Left lung (tissue), 10 donors: Measurements from ENCODE around the gene AHSP. TPM values are rescaled to one million over a fixed set of nuclear protein-coding genes. Genes with fewer than 3 reads are reported as not detected.

ENCODE experiments used
- ATAC-seq: fragments of 200-7000 bp; cut with Tn5 transposase; one replicate; pipeline ENCODE4 v1.9.1; 2020; ENCODE audit warnings: moderate library complexity
- DNase-seq, 4 donors: peaks; one replicate each; pipeline ENCODE4 v3.0.0-alpha.2; 2013 to 2020
- H3K27ac ChIP-seq, 2 donors: fragments of 200-600 bp; sonication (generic) in 1 of 2; one replicate each; pipeline versions ENCODE4 v1.5.0 to v1.8.0; 2020 to 2021
- H3K27me3 ChIP-seq, 2 donors: fragments of 200-600 bp; sonication (generic) in 1 of 2; one replicate each; pipeline versions ENCODE4 v1.5.0 to v1.8.0; 2020 to 2021
- H3K36me3 ChIP-seq, 2 donors: fragments of 200-600 bp; sonication (generic) in 1 of 2; one replicate each; pipeline versions ENCODE4 v1.5.0 to v1.8.0; 2020 to 2021
- H3K4me1 ChIP-seq, 2 donors: fragments of 200-600 bp; one replicate each; pipeline ENCODE4 v1.8.0; 2021
- H3K4me3 ChIP-seq, 2 donors: fragments of 200-600 bp; sonication (generic) in 1 of 2; one replicate each; pipeline versions ENCODE4 v1.5.0 to v1.8.0; 2020 to 2021; ENCODE audit warnings: mild to moderate bottlenecking in 1 of 2
- H3K9me3 ChIP-seq, 2 donors: fragments of 200-600 bp; sonication (generic) in 1 of 2; one replicate each; pipeline versions ENCODE4 v1.5.0 to v1.8.0; 2020 to 2021
- CTCF ChIP-seq, 2 donors: fragments of 200-600 bp; sonication (generic) in 1 of 2; IDR thresholded peaks; one replicate each; pipeline versions ENCODE4 v1.5.0 to v1.8.0; 2021; ENCODE audit warnings: antibody characterized with exemption in 2 of 2
- intact Hi-C, 2 donors: fragments of 100-400 bp; cut with DNase I; formaldehyde crosslinking; loops; one replicate each; pipeline versions ENCODE4 v1.11.2 to v1.14.2; 2022
- polyA plus RNA-seq, 6 donors: library from polyadenylated mRNA; unstranded; fragments of 120-200 nt; gene quantifications; one replicate each; pipeline ENCODE4 v1.2.1, GENCODE V29; 2013; ENCODE audit not compliant: insufficient read length in 6 of 6
- total RNA-seq, 2 donors: library from RNA; stranded (reverse); fragmentation: NEBNext Ultra II Directional; extraction: Animal tissue kit (Norgen Biotek cat#: 25700); gene quantifications; one replicate each; pipeline ENCODE4 v1.2.1, GENCODE V29; 2021
- donor health status: DM: no; HTN: yes; CAD: no.
- donor health status: DM: no; HTN: no; CAD: no.

The AHSP gene
- total and polyA plus RNA-seq, 8 donors: 6.2 to 18.2 (median 11.9) TPM; not detected in 2

- H3K27me3 ChIP-seq: peaks cover 0 to 19% of the 10 kb centered on the region in 2 donors
- H3K27ac ChIP-seq: peak overlapping the region; percentile 16 to 41
- intact Hi-C loops: no loop called here
These were observed 40.5 kb upstream of the AHSP start for GRCh38 chr16:31487071-31487719.

GRCh38 chr16:31487720-31488467, 39.8 kb upstream of the AHSP start:
- no peak for TF ChIP-seq CTCF (IDR thresholded peaks at IDR 0.05)
- Histone ChIP-seq H3K9me3 (no peaks in the 10 kb centered on the region), H3K36me3 (peaks cover 0 to 29% of the 10 kb centered on the region in 2 donors), H3K27me3 (peaks cover 0 to 19% of the 10 kb centered on the region in 2 donors), H3K27ac (peak overlapping the region in 1 of 2 donors; percentile 16), H3K4me1 (peaks cover 7 to 25% of the 10 kb centered on the region in 2 donors), H3K4me3 (peak overlapping the region; percentile 46 to 51)
- ATAC-seq (peak; percentile 86), DNase-seq (peak in 3 of 4 donors; percentile 69 to 94 (median 86))
- intact Hi-C loops: no loop called here

More at GRCh38 chr16:31487071-31487719, 40.5 kb upstream of the AHSP start:
- H3K4me3 ChIP-seq: peak overlapping the region; percentile 46 to 51
- peak; percentile 1 for ATAC-seq
- TF ChIP-seq CTCF (IDR thresholded peaks at IDR 0.05): no peak
- peaks cover 7 to 25% of the 10 kb centered on the region in 2 donors for H3K4me1 ChIP-seq
- peak in 1 of 4 donors; percentile 76 for DNase-seq
- H3K36me3 ChIP-seq: peaks cover 0 to 22% of the 10 kb centered on the region in 2 donors
- H3K9me3 ChIP-seq: no peaks in the 10 kb centered on the region

DNA sequence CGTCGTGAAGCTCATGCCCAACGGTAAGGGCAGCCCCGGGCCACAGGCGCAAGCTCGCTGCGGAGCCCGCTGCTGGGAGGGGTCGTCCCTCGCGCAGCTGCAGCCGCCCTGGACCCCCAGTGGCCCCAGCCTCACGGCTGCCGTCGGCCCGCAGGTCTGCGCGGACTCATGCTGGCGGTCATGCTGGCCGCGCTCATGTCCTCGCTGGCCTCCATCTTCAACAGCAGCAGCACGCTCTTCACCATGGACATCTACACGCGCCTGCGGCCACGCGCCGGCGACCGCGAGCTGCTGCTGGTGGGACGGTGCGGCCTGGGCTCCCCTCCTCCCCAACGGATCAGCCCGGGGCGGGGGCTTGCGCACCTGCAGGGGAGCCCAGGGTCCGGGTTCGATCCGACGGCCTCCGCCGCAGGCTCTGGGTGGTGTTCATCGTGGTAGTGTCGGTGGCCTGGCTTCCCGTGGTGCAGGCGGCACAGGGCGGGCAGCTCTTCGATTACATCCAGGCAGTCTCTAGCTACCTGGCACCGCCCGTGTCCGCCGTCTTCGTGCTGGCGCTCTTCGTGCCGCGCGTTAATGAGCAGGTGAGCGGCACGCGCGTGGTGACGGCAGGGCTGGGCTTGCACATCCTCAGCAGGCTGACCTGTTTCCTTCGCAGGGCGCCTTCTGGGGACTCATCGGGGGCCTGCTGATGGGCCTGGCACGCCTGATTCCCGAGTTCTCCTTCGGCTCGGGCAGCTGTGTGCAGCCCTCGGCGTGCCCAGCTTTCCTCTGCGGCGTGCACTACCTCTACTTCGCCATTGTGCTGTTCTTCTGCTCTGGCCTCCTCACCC, 39.0 kb upstream of the AHSP start:
- no peak for ATAC-seq
- H3K36me3 ChIP-seq: peaks cover 0 to 37% of the 10 kb centered on the region in 2 donors
- H3K4me1 ChIP-seq: peaks cover 7 to 25% of the 10 kb centered on the region in 2 donors
- H3K27ac ChIP-seq: no peak overlapping the region
- no peaks in the 10 kb centered on the region for H3K9me3 ChIP-seq
- H3K27me3 ChIP-seq: peaks cover 0 to 19% of the 10 kb centered on the region in 2 donors
- H3K4me3 ChIP-seq: peak overlapping the region; percentile 46 to 51
- intact Hi-C loops: no loop called here
- TF ChIP-seq CTCF (IDR thresholded peaks at IDR 0.05): no peak
- DNase-seq: peak in 1 of 4 donors; percentile 77

DNA sequence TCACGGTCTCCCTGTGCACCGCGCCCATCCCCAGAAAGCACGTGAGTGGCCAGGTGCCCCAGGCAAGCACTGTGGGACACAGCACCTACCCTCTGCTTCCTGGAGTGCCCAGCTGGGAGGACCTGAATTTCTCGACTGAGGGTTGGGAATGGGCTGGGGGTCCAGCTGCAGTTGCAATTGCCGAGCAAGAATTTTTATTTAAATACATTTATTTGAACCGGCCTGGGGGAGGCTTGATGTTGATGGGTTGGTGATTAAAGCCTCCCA, 38.5 kb upstream of the AHSP start:
- ATAC-seq (no peak), DNase-seq (no peak)
- H3K4me1 ChIP-seq: peaks cover 7 to 25% of the 10 kb centered on the region in 2 donors
- intact Hi-C loops: no loop called here
- H3K27ac ChIP-seq: no peak overlapping the region
- no peak overlapping the region for H3K4me3 ChIP-seq
- no peak for TF ChIP-seq CTCF (IDR thresholded peaks at IDR 0.05)
- peaks cover 0 to 42% of the 10 kb centered on the region in 2 donors for H3K36me3 ChIP-seq
- no peaks in the 10 kb centered on the region for H3K9me3 ChIP-seq
- peaks cover 0 to 19% of the 10 kb centered on the region in 2 donors for H3K27me3 ChIP-seq
